Non-pigmented ciliary epithelial cell (primary cell): ENCODE measurements around the gene NAPSA.
"Not testable (repeated sequence)": the region's sequence is repeated elsewhere in the genome, so short reads cannot be mapped to it uniquely, and the experiment has no call there.

Source experiments
- DNase-seq: peaks from one replicate; pipeline ENCODE4 v3.0.0-alpha.2; 2010; ENCODE audit warnings: low read depth

The NAPSA gene

GRCh38 chr19:50358483-50359327 lies 6.7 kb downstream of the NAPSA start:
- DNase-seq = no peak

DNA sequence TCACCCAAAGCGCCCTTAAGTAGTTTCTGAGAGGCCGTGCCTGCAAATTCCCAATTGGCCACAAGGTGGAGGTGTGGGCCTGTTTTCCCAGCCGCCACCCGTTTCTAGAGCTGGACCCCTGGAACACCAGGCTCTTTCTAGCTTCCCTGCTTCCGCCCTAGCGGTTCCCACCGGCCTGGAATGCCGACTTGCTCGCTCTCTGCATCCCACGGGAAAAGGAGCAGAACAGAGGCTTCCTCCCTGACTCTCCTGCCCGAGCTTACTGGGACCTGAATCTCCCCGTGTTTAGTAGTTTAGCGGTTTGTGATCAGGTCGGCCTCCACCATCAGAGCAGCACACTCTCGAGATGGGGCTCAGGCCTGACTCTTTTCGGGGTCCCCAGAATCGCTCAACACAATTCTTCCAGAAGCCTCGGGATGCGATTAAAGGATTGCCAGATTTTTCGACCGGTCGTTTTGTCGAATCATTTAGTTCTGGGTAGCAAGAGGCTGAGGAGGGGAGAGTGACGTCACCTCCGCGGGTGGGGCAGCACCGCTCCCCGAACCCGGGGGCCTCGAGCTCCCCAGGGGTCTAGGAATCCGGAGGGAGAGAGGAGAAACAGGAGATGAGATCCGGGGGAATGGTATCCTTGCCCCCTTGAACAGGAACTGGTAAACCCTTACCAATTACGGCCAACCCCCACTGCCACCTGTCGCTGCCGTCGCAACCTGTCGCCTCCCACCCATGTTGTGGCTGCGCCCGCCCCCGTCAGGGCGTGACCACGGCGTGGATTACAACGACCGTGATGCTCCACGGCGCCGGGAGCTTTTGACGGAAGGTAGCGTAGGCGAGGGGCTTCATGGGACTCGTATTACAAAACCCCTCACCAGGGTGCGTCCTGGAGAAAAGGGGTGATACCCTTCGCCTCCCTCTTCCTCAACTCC lies 8.0 kb downstream of the NAPSA start:
- no peak for DNase-seq

- DNase-seq = no peak
Measured at GRCh38 chr19:50356691-50357177, 8.7 kb downstream of the NAPSA start.

GRCh38 chr19:50353487-50353880 lies 12.0 kb downstream of the NAPSA start:
- not testable (repeated sequence) for DNase-seq

- no peak for DNase-seq
Measured at GRCh38 chr19:50352242-50352641, 13.2 kb downstream of the NAPSA start.

DNA sequence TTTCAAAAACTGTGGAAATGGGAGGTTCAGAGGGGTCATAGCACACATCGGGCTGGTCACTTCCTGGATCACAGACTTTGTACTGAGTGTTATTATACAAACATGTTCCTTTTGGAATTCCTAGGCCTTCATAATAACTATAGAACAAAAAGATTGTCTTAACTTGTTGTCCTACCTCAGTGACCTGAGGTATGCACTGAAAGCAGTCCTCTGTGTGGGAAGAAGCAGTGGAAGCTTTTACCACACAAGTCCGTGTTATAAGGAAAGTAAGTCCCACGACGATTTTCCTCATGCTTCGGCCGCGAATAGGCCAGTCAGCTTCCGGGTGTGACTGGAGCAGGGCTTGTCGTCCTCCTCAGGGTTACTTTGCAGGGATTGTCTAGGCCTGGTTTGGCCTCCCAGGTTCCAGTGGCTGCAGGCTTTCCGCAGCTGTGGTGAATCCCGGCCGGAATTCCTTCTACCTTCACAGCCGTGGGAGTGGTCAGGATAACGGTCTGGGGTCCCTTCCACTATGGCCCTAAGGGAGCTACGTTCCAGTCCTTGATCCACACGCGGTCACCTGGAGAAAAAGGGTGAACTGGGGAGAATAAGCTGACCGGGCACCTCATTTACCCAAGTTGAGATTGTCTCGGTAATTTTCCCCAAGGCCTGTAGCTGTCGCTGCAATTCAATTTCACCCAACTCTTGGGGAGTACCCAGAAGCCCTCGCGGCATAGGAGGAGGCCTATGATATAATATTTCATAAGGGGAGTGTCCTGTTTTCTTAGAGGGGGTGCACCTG lies 16.0 kb downstream of the NAPSA start:
- no peak for DNase-seq

DNA sequence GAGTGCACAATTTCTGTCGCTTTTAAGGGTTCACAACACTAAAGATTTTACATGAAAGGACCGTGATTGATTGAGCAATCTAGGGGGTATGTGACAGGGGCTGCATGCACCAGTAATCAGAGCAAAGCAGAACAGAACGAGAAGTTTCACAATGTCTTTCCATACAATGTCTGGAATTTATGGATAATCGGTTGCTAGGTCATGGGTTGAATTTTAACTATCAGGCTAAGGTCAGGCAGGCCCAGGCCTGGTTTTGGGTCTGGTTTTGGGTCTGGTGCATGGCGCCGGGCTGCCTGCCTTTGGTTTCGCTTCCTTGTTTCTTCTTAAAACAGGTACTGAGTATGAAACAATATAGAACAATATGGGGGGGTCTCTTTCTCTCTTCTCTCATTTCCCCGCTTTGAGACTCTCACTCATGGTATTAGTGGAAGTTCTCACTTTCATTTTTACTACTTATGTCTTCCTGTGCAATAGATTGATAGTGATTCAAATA lies 18.3 kb downstream of the NAPSA start:
- DNase-seq = not testable (repeated sequence)

DNA sequence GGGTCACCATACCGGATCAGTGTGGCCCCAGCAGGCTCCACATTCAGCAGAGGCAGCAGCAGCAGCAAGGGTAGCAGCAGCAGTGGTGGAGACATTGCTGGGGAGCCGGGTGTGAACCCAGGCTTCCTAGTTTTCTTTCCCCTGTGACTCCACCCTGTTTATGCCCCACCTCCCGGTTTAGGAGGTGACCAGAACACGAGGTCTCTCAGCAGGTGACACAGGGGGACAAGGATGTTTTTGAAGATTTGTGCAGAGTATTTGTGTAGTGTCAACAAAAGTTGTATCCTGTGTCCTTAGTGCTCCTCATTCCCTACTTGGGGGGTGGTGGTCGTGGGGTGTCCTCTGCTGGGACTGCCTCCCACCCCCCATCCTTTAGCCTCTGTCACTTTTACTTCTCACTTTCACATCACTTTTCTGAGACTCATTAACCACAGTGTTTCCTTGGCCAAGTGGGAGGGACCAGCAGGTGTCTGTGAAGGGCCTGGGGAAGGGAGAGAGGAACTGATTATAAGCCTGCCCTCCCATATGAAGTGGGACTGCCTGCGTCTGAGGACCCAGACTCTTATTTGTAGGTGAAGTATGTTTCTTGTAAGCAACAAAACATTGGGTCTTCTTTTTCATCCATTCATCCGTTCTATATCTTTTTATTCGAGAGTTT lies 20.6 kb downstream of the NAPSA start:
- DNase-seq = no peak

GRCh38 chr19:50341091-50341564 lies 24.3 kb downstream of the NAPSA start:
- no peak for DNase-seq

GRCh38 chr19:50340331-50340730 lies 25.1 kb downstream of the NAPSA start:
- no peak for DNase-seq

DNA sequence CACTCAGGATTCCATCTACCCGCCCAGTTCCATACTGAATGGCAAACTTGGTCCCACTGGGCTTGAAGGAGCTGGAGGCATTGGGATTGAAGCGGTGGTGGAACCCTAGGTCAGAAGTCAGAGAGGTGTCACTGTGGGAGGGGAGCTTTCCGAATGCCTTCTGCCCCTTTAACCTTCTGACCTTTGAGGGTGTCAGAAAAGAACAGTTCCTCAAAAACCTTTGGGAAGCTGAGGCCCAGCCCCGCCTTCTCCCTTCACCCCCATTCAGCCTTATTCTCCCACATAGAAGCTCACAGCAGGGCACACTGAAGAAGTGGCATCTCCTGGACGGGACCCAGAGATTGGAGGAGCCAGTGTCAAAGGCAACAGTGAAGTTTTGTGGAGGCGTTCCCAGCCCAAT lies 28.4 kb downstream of the NAPSA start:
- not testable (repeated sequence) for DNase-seq

DNA sequence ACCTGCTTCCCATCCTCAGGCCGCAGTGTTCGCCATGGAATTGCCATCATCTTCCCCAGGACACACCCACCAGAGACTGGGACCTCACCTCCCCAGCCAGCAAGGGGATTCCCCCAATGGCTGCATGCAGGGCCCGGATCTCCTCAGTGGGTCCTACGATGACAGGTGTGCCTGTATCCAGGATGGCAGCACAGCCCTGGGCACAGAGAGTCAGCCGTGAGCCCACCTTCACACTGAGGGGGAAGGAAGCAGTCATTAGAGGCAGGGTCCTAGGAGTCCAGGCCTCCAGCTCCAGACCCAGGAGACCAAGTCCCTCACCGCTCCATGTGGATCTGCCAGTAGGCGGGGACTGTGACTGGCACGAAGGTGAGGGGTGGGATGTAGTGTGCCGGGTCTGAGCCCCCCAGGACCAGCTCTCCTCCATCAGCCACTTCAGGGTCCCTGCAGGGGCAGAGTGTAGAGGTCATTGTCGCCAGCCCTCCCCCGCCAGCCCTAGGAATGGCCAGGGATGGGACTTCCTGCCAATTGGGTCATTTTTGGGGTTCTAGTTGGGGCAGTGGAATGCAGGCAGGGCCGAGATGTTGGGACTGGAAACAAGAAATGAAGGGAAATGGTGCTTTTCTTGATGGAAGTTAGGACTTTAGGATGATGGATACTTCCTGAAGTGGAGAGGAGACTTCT lies 30.6 kb downstream of the NAPSA start:
- DNase-seq = no peak

DNA sequence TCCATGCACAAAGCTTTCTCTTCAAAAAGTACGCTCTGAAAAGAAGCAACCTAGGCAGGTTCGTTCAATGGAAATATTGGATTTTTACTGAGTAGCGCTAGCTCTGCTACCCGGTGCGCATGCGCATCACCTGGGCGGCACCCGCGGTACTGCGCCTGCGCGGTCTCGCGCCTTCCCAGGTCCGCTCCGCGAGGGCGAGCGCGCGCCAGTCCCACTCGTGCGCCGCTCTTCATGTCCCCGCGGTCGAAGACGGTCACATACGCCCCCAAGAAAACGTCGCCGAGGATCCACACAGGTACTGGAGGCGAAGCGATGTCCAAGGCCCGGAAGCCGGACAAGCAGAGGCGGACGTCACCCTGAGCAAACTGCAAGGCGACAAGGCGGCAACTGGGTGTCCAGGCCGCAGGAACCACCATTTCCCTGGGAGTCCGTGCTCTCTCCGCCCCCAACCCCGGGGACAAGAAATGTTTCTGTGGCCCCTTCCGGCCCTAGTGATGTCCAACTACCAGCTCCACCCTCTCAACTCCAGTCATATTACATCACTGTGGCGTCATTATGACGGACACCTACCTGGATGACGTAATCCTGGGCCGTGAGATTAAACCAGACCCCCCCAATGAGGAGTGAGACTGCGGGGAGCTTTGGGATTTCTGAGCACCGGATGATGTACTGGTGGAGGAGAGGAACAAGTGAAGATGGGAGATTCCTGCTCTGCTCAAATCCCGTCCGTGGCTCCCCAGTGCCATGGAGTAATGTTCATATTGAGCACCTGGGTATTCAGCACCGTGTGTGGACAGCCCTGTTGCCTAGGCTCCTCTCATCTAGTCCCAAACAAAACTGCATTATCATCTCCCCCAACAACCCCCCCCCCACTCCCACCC lies 31.5 kb downstream of the NAPSA start:
- DNase-seq = no peak

GRCh38 chr19:50333235-50333736 lies 32.2 kb downstream of the NAPSA start:
- peak; percentile 67 for DNase-seq

DNA sequence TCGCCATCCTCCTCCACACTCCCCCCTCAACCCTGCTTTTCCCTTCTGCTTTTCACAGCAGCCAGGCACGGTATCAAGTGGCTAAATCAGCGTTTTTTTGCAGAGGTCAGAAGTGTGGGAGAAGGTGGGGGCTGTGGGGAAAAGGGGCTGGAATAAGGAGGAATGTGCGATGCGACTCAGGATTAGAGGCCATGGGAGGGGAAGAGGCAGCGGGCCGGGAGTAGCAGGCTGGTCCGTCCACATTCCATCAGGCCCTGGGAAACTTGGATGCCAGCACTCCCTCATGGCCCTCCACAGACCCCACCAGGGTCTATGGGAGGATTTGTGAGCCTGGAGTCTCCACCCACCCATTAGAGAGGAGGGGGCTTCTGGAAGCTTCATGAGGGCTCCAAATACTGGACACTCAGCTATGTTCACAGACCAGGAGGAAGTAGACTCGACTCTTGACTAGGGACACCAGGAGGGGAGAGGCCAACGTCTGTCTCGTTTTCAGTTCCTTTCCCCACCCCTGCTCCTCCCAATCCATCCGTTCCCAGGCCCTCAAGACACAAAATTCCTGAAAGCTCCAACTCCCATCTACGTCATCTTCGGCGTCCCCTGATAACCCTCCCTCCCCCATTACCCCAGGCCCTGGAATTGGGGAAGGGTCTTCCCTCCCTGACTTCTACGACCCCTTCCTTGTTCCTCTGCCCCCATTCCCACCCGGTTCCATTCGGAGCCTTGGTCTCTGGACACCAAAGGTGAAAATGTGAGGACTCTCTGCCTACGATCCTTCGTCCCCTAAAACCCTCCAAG lies 33.0 kb downstream of the NAPSA start:
- no peak for DNase-seq

GRCh38 chr19:50331994-50332243 lies 33.5 kb downstream of the NAPSA start:
- no peak for DNase-seq

DNA sequence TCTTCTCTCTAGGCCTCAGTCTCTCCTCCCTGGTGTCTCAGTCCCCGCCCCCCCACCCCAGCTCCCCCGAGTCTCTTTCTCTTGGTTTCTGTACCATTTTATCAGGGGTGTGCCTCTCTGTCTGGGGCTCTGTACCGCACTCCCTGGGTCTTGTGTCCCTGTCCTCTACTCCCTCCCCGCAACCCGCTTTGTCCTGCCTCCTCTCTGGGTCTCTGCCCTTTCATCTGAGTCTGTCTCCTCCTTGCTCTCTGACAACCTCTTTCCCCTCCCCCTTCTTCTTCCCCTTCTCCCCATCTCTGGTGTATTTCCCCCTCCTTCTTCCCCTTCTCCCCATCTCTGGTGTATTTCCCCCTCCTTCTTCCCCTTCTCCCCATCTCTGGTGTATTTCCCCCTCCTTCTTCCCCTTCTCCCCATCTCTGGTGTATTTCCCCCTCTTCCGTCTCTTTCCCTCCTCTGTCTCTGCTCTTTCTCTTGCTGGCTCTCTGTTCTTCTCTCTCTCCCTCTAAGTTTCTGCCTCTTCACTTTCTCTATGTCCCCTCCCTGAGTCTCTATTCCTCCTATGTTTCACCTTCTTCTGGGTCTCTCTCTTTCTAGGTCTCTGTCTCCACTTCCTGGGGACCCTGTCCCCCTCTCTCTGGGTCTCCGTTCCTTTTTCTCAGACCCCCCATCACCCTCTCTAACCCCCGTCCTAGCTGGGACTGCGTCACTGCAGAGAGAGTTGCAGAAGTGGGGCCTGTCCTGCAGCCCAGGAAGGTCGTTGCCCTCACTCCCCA lies 34.0 kb downstream of the NAPSA start:
- no peak for DNase-seq
